HEK293 (cell line): Measurements from ENCODE around the gene SOX18.

Source experiments
- CTCF ChIA-PET: fragments of 350-600 bp; formaldehyde crosslinking; extraction: SDS; loops from one replicate; lab custom pipeline; 2021; ENCODE audit warnings: antibody characterized with exemption; lab: Yijun Ruan, JAX
- POLR2A ChIA-PET: fragments of 300-600 bp; formaldehyde crosslinking; extraction: SDS; loops from one replicate; lab custom pipeline; 2020; ENCODE audit warnings: antibody characterized with exemption, inconsistent platforms; lab: Yijun Ruan, JAX
- H3K27ac ChIP-seq: fragments of 200-500 bp; sonication (Bioruptor generic); 2 replicates; pipeline ENCODE4 v1.5.1; 2014; ENCODE audit warnings: low read depth, low read length, control low read depth, inconsistent platforms; ENCODE audit errors: extremely low read depth
- H3K36me3 ChIP-seq, 2 experiments: fragments of 200-500 bp in 1 of 2; sonication (Bioruptor generic) in 1 of 2; 1 replicate in 1 of 2; 2 replicates in 1 of 2; pipeline ENCODE4 v1.5.1; 2014 to 2017; ENCODE audit warnings: inconsistent platforms in 2 of 2, low read length in 2 of 2; ENCODE audit not compliant: control insufficient read depth in 2 of 2, insufficient read depth in 1 of 2
- H3K4me1 ChIP-seq: fragments of 200-500 bp; sonication (Bioruptor generic); 2 replicates; pipeline ENCODE4 v1.5.1; 2014; ENCODE audit warnings: mild to moderate bottlenecking, low read length, inconsistent platforms; ENCODE audit not compliant: control insufficient read depth, insufficient read depth
- H3K4me3 ChIP-seq: 2 replicates; pipeline ENCODE4 v1.5.1; 2011; ENCODE audit warnings: low read depth, mild to moderate bottlenecking, control low read depth, low read length, moderate library complexity
- H3K9me3 ChIP-seq: fragments of 200-500 bp; sonication (Bioruptor generic); 2 replicates; pipeline ENCODE4 v1.5.1; 2014; ENCODE audit warnings: low read depth, low read length, inconsistent platforms; ENCODE audit not compliant: control insufficient read depth, insufficient read depth
- FEZF1 ChIP-seq: fragments of 450-650 bp; formaldehyde crosslinking; IDR thresholded peaks from 2 replicates; pipeline ENCODE4 v1.5.1; 2016; ENCODE audit warnings: missing biosample characterization, missing genetic modification characterization
- GLIS1 ChIP-seq: fragments of 450-650 bp; formaldehyde crosslinking; IDR thresholded peaks from 2 replicates; pipeline ENCODE4 v1.5.1; 2016; ENCODE audit warnings: missing biosample characterization, missing genetic modification characterization
- KLF8 ChIP-seq: fragments of 450-650 bp; formaldehyde crosslinking; IDR thresholded peaks from 2 replicates; pipeline ENCODE4 v1.5.1; 2016; ENCODE audit warnings: missing biosample characterization, missing genetic modification characterization
- REPIN1 ChIP-seq: fragments of 450-650 bp; formaldehyde crosslinking; IDR thresholded peaks from 2 replicates; pipeline ENCODE4 v1.5.1; 2017; ENCODE audit warnings: missing biosample characterization, missing genetic modification characterization, low read depth
- ZBTB11 ChIP-seq: fragments of 450-650 bp; formaldehyde crosslinking; conservative IDR thresholded peaks from 2 replicates; pipeline ENCODE4 v1.5.1; 2016; ENCODE audit warnings: low read depth, missing biosample characterization, missing genetic modification characterization
- ZBTB8A ChIP-seq: fragments of 450-650 bp; formaldehyde crosslinking; IDR thresholded peaks from 2 replicates; pipeline ENCODE4 v1.5.1; 2016; ENCODE audit warnings: missing biosample characterization, missing genetic modification characterization
- ZIC2 ChIP-seq: fragments of 450-650 bp; formaldehyde crosslinking; IDR thresholded peaks from 2 replicates; pipeline ENCODE4 v1.5.1; 2016; ENCODE audit warnings: missing biosample characterization, missing genetic modification characterization
- ZNF121 ChIP-seq: fragments of 450-650 bp; formaldehyde crosslinking; IDR thresholded peaks from 2 replicates; pipeline ENCODE4 v1.5.1; 2016; ENCODE audit warnings: missing biosample characterization, missing genetic modification characterization
- ZNF132 ChIP-seq: fragments of 450-650 bp; formaldehyde crosslinking; IDR thresholded peaks from 2 replicates; pipeline ENCODE4 v1.5.1; 2017; ENCODE audit warnings: missing biosample characterization, missing genetic modification characterization, borderline replicate concordance
- ZNF292 ChIP-seq: fragments of 450-650 bp; formaldehyde crosslinking; IDR thresholded peaks from 2 replicates; pipeline ENCODE4 v1.5.1; 2016; ENCODE audit warnings: low read depth, missing biosample characterization, missing genetic modification characterization, borderline replicate concordance
- ZNF404 ChIP-seq: fragments of 450-650 bp; formaldehyde crosslinking; IDR thresholded peaks from 2 replicates; pipeline ENCODE4 v1.5.1; 2017; ENCODE audit warnings: missing biosample characterization, missing genetic modification characterization
- ZNF433 ChIP-seq: fragments of 450-650 bp; formaldehyde crosslinking; IDR thresholded peaks from 2 replicates; pipeline ENCODE4 v1.5.1; 2016; ENCODE audit warnings: missing biosample characterization, missing genetic modification characterization, low read depth
- ZNF530 ChIP-seq: fragments of 450-650 bp; formaldehyde crosslinking; IDR thresholded peaks from 2 replicates; pipeline ENCODE4 v1.5.1; 2016; ENCODE audit warnings: low read depth, missing biosample characterization, missing genetic modification characterization
- ZNF654 ChIP-seq: fragments of 450-650 bp; formaldehyde crosslinking; IDR thresholded peaks from 2 replicates; pipeline ENCODE4 v1.5.1; 2016; ENCODE audit warnings: low read depth, missing biosample characterization, missing genetic modification characterization
- ZNF692 ChIP-seq: fragments of 450-650 bp; formaldehyde crosslinking; IDR thresholded peaks from 2 replicates; pipeline ENCODE4 v1.5.1; 2016; ENCODE audit warnings: missing biosample characterization, missing genetic modification characterization
- ZNF76 ChIP-seq: fragments of 450-650 bp; formaldehyde crosslinking; IDR thresholded peaks from 2 replicates; pipeline ENCODE4; 2016; ENCODE audit warnings: low read depth, missing biosample characterization, missing genetic modification characterization, borderline replicate concordance
- ZSCAN18 ChIP-seq: fragments of 450-650 bp; formaldehyde crosslinking; IDR thresholded peaks from 2 replicates; pipeline ENCODE4 v1.5.1; 2016; ENCODE audit warnings: missing biosample characterization, missing genetic modification characterization
- TF ChIP-seq, protein P1 (sequence below): fragments of 450-650 bp; formaldehyde crosslinking; IDR thresholded peaks from 2 replicates; pipeline ENCODE4 v1.5.1; 2016; ENCODE audit warnings: missing biosample characterization, missing genetic modification characterization
- TF ChIP-seq, protein P2 (sequence below): fragments of 450-650 bp; formaldehyde crosslinking; IDR thresholded peaks from 2 replicates; pipeline ENCODE4 v1.5.1; 2016; ENCODE audit warnings: missing biosample characterization, missing genetic modification characterization

Gene SOX18

DNA sequence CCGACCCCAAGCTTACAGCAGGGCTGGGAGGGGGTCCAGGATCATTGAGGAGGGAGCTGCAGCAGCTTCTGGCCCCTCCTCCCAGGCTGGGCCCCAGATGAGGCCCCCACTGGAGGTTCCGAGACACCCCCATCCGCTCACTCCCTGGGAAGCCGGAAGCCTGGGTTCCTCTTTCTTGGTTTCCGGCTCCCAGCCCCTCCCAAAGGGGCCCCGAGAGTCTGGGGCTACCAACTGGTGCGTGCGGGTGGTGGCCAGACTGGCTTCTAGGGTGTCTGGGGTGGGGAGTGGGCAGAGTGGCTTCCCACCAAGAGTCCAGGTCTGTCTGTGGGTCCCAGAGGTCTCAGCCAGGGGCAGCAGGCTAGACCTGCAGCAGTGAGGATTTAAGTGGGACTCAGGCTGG is 27.7 kb upstream of the SOX18 start (continued):
- TF ChIP-seq, protein P1, sequence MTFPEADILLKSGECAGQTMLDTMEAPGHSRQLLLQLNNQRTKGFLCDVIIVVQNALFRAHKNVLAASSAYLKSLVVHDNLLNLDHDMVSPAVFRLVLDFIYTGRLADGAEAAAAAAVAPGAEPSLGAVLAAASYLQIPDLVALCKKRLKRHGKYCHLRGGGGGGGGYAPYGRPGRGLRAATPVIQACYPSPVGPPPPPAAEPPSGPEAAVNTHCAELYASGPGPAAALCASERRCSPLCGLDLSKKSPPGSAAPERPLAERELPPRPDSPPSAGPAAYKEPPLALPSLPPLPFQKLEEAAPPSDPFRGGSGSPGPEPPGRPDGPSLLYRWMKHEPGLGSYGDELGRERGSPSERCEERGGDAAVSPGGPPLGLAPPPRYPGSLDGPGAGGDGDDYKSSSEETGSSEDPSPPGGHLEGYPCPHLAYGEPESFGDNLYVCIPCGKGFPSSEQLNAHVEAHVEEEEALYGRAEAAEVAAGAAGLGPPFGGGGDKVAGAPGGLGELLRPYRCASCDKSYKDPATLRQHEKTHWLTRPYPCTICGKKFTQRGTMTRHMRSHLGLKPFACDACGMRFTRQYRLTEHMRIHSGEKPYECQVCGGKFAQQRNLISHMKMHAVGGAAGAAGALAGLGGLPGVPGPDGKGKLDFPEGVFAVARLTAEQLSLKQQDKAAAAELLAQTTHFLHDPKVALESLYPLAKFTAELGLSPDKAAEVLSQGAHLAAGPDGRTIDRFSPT (tag by site-specific recombination) = no peak
- TF ChIP-seq ZNF132 (tag by site-specific recombination) = no peak
- no peak for TF ChIP-seq ZNF530 (tag by site-specific recombination)
- TF ChIP-seq KLF8 (tag by site-specific recombination) = no peak
- no peak for TF ChIP-seq ZNF121
- TF ChIP-seq REPIN1 = no peak
- no peak for TF ChIP-seq ZNF692 (tag by site-specific recombination)
- TF ChIP-seq ZSCAN18 = no peak

- Histone ChIP-seq H3K36me3 (peaks cover 0 to 22% of the 10 kb centered on the region in 2 experiments; a peak in 1 of 3 replicates), H3K4me1 (peaks cover 10% of the 10 kb centered on the region)
- TF ChIP-seq ZBTB8A (tag by site-specific recombination) (no peak), ZNF76 (tag by site-specific recombination) (no peak), ZIC2 (tag by site-specific recombination) (0 out of 2 replicates have a peak, but pooled peaks have one; percentile 29), GLIS1 (tag by site-specific recombination) (0 out of 2 replicates have a peak, but pooled peaks have one; percentile 8)
- TF ChIP-seq, all 188 proteins: peak for 2
- H3K4me3 ChIP-seq = no peak overlapping the region
- POLR2A ChIA-PET = interaction anchor here (0.5 to 0.6 kb wide), 2 partner anchors 14 to 17 kb away, joined by 3 read pairs; no protein-coding TSS in a partner anchor
- CTCF ChIA-PET = interaction anchor here (0.5 to 0.7 kb wide), 2 partner anchors 37 to 65 kb away, joined by 3 read pairs; no protein-coding TSS in a partner anchor
- H3K27ac ChIP-seq = no peak overlapping the region
- H3K9me3 ChIP-seq = no peaks in the 10 kb centered on the region
Observed at GRCh38 chr20:64076061-64076997, 26.9 kb upstream of the SOX18 start.

DNA sequence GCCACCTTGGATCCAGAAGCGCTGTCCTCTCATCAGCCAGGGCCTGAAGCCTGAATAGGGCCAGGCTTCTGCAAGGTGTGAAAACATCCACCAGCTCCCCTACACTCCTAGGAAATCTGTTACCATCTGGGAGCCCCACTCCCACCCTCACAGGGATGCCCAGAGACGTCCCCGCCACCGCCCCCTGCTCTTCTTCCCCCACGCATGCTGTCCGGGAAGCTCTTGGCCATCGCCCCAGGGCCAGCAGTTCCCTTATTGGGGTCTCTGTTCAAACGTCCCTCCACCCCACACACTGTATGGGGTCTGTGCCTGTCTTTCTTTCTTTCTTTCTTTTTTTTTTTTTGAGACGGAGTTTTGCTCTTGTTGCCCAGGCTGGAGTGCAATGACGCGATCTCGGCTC is 26.1 kb upstream of the SOX18 start:
- Histone ChIP-seq H3K4me1 (peaks cover 10% of the 10 kb centered on the region), H3K9me3 (no peaks in the 10 kb centered on the region), H3K4me3 (no peak overlapping the region), H3K36me3 (peaks cover 0 to 25% of the 10 kb centered on the region in 2 experiments; a peak in 1 of 3 replicates), H3K27ac (no peak overlapping the region)
- POLR2A ChIA-PET = interaction anchor here (0.6 to 0.8 kb wide), 2 partner anchors 10 to 16 kb away, joined by 3 read pairs; no protein-coding TSS in a partner anchor
- CTCF ChIA-PET = interaction anchor here (0.5 kb wide), 1 partner anchor 66 kb away, joined by 3 read pairs; no protein-coding TSS in a partner anchor
- TF ChIP-seq ZNF433 (tag by site-specific recombination) (no peak), ZNF654 (tag by site-specific recombination) (no peak), ZNF530 (tag by site-specific recombination) (no peak), ZNF404 (no peak), ZBTB11 (tag by site-specific recombination) (no peak), ZNF292 (tag by site-specific recombination) (no peak), FEZF1 (no peak)
- TF ChIP-seq, protein P2, sequence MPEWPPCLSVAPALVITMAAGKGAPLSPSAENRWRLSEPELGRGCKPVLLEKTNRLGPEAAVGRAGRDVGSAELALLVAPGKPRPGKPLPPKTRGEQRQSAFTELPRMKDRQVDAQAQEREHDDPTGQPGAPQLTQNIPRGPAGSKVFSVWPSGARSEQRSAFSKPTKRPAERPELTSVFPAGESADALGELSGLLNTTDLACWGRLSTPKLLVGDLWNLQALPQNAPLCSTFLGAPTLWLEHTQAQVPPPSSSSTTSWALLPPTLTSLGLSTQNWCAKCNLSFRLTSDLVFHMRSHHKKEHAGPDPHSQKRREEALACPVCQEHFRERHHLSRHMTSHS (tag by site-specific recombination) = no peak
